ENCODE data around the gene ZFR2.

DNA sequence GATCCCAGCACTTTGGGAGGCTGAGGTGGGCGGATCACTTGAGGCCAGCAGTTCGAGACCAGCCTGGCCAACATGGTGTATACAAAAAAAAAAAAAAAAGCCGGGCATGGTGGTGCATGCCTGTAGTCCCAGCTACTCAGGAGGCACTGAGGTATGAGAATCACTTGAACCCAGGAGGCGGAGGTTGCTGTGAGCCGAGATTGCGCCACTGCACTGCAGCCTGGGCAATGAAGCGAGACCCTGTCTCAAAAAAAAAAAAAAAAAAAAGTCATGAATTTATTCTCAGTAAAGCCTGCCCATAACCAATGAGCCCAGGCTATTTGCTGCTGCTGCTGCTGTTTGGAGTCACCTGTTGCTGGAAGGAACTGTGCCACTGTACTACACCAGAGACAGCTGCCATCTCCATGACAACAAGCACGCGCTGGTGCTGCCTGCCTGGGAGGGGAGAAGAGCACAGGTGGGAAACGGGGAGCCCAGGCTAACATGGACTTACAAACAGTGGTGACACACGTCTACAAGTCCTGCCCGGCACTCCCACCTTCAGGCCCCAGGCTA lies 11.3 kb downstream of the ZFR2 start:
- TF ChIP-seq POLR2AphosphoS5 (IDR thresholded peaks at IDR 0.05) = no peak
- TF ChIP-seq POLR2A (IDR thresholded peaks at IDR 0.05) = no peak
- TF ChIP-seq, protein P1, sequence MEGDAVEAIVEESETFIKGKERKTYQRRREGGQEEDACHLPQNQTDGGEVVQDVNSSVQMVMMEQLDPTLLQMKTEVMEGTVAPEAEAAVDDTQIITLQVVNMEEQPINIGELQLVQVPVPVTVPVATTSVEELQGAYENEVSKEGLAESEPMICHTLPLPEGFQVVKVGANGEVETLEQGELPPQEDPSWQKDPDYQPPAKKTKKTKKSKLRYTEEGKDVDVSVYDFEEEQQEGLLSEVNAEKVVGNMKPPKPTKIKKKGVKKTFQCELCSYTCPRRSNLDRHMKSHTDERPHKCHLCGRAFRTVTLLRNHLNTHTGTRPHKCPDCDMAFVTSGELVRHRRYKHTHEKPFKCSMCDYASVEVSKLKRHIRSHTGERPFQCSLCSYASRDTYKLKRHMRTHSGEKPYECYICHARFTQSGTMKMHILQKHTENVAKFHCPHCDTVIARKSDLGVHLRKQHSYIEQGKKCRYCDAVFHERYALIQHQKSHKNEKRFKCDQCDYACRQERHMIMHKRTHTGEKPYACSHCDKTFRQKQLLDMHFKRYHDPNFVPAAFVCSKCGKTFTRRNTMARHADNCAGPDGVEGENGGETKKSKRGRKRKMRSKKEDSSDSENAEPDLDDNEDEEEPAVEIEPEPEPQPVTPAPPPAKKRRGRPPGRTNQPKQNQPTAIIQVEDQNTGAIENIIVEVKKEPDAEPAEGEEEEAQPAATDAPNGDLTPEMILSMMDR (IDR thresholded peaks at IDR 0.05 in 8 of 11, conservative IDR thresholded peaks at IDR 0.05 in 3 of 11) = no peak

Measured in spleen (tissue), 7 donors.